ENCODE data around the gene RAB11B. TPM values are rescaled to one million over a fixed set of nuclear protein-coding genes. Genes with fewer than 3 reads are reported as not detected.
A peak's percentile ranks its signal among the peaks of the same experiment; 100 is the strongest.

Gene RAB11B
- polyA plus RNA-seq, 1 donor from 2014 or later = 71.1 TPM

GRCh38 chr19:8390617-8390981 lies 439 bp downstream of the RAB11B start:
- Histone ChIP-seq H2AFZ (ENCODE audit: low read depth, low read length) (no peak overlapping the region), H3K4me2 (ENCODE audit: low read length) (no peak overlapping the region), H4K20me1 (ENCODE audit: insufficient read depth) (peaks cover 27% of the 10 kb centered on the region), H3F3A (ENCODE audit: insufficient read depth, low read length, poor library complexity, severe bottlenecking) (no peaks in the 10 kb centered on the region), H3K9me2 (ENCODE audit: insufficient read depth, low read length) (no peaks in the 10 kb centered on the region), H3K4me3 (ENCODE audit: low read length) (peak overlapping the region; percentile 71), H3K9ac (ENCODE audit: low read length) (peak overlapping the region; percentile 98), H3K9me3 (ENCODE audit: low read length) (no peaks in the 10 kb centered on the region), H3K27ac (ENCODE audit: low read length) (peak overlapping the region; percentile 92), H3K36me3 (ENCODE audit: insufficient read depth, low read length) (no peaks in the 10 kb centered on the region), H3K27me3 (ENCODE audit: insufficient read depth, low read depth, low read length) (no peaks in the 10 kb centered on the region), H3K79me2 (replicated peaks; ENCODE audit: insufficient read depth, low read length) (peaks cover 47% of the 10 kb centered on the region)
- no peak for TF ChIP-seq TAF1 (IDR thresholded peaks at IDR 0.05; ENCODE audit: low read depth)
- TF ChIP-seq CTCF (IDR thresholded peaks at IDR 0.05; ENCODE audit: poor library complexity, severe bottlenecking) = no peak
- TF ChIP-seq RAD21 (conservative IDR thresholded peaks at IDR 0.05) = no peak
- TF ChIP-seq MXI1 (conservative IDR thresholded peaks at IDR 0.05; ENCODE audit: poor library complexity, severe bottlenecking) = no peak
- TF ChIP-seq SMC3 (conservative IDR thresholded peaks at IDR 0.05; ENCODE audit: poor library complexity) = no peak
- no peak for TF ChIP-seq EZH2 (IDR thresholded peaks at IDR 0.05; ENCODE audit: borderline replicate concordance, insufficient read depth, low read length, poor library complexity, severe bottlenecking)
- no peak for TF ChIP-seq POLR2AphosphoS5 (IDR thresholded peaks at IDR 0.05)
- TF ChIP-seq EP300 (conservative IDR thresholded peaks at IDR 0.05; ENCODE audit: poor library complexity, severe bottlenecking) = no peak
- no peak for TF ChIP-seq REST (IDR thresholded peaks at IDR 0.05; ENCODE audit: borderline replicate concordance)

GRCh38 chr19:8391198-8392016 lies 1.2 kb downstream of the RAB11B start:
- H3K9me2 ChIP-seq (ENCODE audit: insufficient read depth, low read length) = no peaks in the 10 kb centered on the region
- H3K4me3 ChIP-seq (ENCODE audit: low read length) = peak overlapping the region; percentile 71
- H3K4me2 ChIP-seq (ENCODE audit: low read length) = peak overlapping the region; percentile 65
- H2AFZ ChIP-seq (ENCODE audit: low read depth, low read length) = no peak overlapping the region
- H3K27me3 ChIP-seq (ENCODE audit: insufficient read depth, low read depth, low read length) = no peaks in the 10 kb centered on the region
- TF ChIP-seq POLR2AphosphoS5 (IDR thresholded peaks at IDR 0.05) (no peak), TAF1 (IDR thresholded peaks at IDR 0.05; ENCODE audit: low read depth) (no peak), EZH2 (IDR thresholded peaks at IDR 0.05; ENCODE audit: borderline replicate concordance, insufficient read depth, low read length, poor library complexity, severe bottlenecking) (no peak), REST (IDR thresholded peaks at IDR 0.05; ENCODE audit: borderline replicate concordance) (no peak), MXI1 (conservative IDR thresholded peaks at IDR 0.05; ENCODE audit: poor library complexity, severe bottlenecking) (no peak), SMC3 (conservative IDR thresholded peaks at IDR 0.05; ENCODE audit: poor library complexity) (no peak), RAD21 (conservative IDR thresholded peaks at IDR 0.05) (no peak), CTCF (IDR thresholded peaks at IDR 0.05; ENCODE audit: poor library complexity, severe bottlenecking) (no peak), EP300 (conservative IDR thresholded peaks at IDR 0.05; ENCODE audit: poor library complexity, severe bottlenecking) (no peak)
- peaks cover 33% of the 10 kb centered on the region for H4K20me1 ChIP-seq (ENCODE audit: insufficient read depth)
- no peaks in the 10 kb centered on the region for H3K9me3 ChIP-seq (ENCODE audit: low read length)
- H3K9ac ChIP-seq (ENCODE audit: low read length) = no peak overlapping the region
- H3K36me3 ChIP-seq (ENCODE audit: insufficient read depth, low read length) = no peaks in the 10 kb centered on the region
- peaks cover 55% of the 10 kb centered on the region for H3K79me2 ChIP-seq (replicated peaks; ENCODE audit: insufficient read depth, low read length)
- H3F3A ChIP-seq (ENCODE audit: insufficient read depth, low read length, poor library complexity, severe bottlenecking) = no peaks in the 10 kb centered on the region
- H3K27ac ChIP-seq (ENCODE audit: low read length) = no peak overlapping the region

All from neural cell (in vitro differentiated cells).